ENCODE measurements around the gene SDCBP2. TPM values are rescaled to one million over a fixed set of nuclear protein-coding genes. Genes with fewer than 3 reads are reported as not detected.

SDCBP2 gene, protein sequence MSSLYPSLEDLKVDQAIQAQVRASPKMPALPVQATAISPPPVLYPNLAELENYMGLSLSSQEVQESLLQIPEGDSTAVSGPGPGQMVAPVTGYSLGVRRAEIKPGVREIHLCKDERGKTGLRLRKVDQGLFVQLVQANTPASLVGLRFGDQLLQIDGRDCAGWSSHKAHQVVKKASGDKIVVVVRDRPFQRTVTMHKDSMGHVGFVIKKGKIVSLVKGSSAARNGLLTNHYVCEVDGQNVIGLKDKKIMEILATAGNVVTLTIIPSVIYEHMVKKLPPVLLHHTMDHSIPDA
- total RNA-seq = 1 to 10 TPM; 3.3 to 3.9 TPM

DNA sequence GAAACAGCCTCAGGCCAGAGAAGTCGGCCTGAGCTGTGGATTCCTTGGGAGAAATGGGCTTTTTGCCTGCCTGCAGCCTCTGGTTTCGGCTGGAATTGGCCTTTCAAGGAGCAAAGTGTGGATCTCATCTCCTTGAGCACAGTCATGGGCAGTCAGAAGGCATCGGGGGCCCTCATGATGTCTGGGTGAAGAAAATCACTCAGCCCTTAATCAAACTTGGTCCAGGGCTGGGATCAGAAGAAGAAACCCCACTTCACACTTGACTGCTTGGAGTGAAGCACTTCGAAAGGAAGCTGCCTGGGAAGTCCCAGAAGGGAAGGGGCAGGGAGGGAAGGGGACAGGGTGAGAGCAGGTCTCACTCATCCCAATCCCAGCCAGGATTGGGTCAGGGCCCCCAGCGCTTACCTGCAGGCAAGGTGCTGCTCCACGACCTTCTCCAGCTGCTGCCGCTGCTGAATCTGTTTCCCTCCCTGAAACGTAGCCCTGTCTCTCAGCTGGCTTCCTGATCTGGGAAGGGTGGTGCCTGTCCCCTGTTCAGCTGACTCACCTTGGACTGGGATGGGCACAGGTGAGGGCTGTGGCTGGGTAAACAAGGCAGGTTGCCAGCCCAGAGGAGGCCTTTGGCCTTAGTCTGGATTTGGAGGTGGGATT, at the start of gene SDCBP2:
TSS of gene SDCBP2 (minus strand) at position 460 of the 651 bp plus-strand sequence. CDS start 8,723 bp downstream, outside the sequence.
- Mint-ChIP-seq H3K36me3 (peaks cover 28% of the 10 kb centered on the region), H3K9me3 (no peaks in the 10 kb centered on the region), H3K4me1 (peaks cover 40% of the 10 kb centered on the region), H3K4me3 (no peak within 1 kb of the TSS), H3K27ac (peak within 1 kb of the TSS; percentile 90), H3K27me3 (no peaks in the 10 kb centered on the region)
- no peak for DNase-seq

DNA sequence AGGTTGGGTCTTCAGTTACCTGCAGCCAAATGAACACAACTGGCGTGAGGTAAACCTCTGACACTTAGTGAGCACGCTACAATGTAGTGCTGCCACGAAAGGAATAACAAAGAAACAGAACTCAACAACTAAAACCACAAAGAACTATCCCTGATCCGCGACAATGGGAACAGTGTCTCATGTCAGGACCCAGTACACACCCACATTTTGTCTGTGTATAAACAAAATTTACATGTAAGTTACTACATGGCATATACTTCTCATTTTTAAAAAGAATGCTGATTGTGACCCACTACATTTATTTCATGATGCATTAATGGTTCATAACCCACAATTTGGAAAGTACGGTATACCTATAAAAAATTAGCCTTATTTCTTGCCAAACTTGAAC, 49.8 kb upstream of the SDCBP2 start:
- peaks cover 86% of the 10 kb centered on the region for H3K4me1 Mint-ChIP-seq
- H3K27ac Mint-ChIP-seq = no peak overlapping the region
- H3K9me3 Mint-ChIP-seq = no peaks in the 10 kb centered on the region
- H3K4me3 Mint-ChIP-seq = no peak overlapping the region
- peaks cover 43% of the 10 kb centered on the region for H3K36me3 Mint-ChIP-seq
- no peak for DNase-seq
- no peaks in the 10 kb centered on the region for H3K27me3 Mint-ChIP-seq

DNA sequence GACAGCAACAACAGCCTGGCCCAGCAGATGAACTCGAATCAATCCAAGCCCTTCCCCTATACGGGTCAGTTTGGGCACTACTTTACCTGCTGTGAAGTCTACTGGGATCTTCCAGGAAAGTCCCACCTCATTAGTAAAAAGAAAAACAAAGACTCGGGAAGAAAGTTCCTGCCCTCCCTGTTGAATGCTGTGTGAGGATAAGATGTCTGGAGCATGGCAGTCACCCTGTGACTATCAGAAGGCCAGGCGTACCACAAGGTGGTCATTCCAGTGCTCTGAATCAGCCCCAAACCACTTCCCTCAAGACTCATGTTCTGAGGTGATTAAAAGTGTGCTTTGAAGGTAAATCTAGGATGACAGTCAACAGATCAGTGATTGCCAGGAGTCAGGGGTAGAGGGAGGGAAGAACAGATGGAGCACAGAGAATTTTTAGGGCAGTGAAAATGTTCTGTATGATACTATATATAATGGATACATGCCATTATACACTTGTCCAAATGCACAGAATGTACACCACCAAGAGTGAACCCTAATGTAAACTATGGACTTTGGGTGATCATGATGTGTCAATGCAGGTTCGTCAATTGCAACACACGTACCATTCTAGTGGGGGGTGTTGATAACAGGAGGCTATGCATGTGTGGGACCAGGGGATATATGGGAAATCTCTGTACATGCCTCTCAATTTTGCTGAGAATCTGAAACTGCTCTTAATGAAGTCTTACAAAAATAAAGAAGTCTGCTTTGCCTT, 49.2 kb upstream of the SDCBP2 start:
- Mint-ChIP-seq H3K36me3 (peaks cover 47% of the 10 kb centered on the region), H3K4me1 (peaks cover 86% of the 10 kb centered on the region), H3K4me3 (no peak overlapping the region), H3K9me3 (no peaks in the 10 kb centered on the region), H3K27ac (peak overlapping the region; percentile 84), H3K27me3 (no peaks in the 10 kb centered on the region)
- no peak for DNase-seq

DNA sequence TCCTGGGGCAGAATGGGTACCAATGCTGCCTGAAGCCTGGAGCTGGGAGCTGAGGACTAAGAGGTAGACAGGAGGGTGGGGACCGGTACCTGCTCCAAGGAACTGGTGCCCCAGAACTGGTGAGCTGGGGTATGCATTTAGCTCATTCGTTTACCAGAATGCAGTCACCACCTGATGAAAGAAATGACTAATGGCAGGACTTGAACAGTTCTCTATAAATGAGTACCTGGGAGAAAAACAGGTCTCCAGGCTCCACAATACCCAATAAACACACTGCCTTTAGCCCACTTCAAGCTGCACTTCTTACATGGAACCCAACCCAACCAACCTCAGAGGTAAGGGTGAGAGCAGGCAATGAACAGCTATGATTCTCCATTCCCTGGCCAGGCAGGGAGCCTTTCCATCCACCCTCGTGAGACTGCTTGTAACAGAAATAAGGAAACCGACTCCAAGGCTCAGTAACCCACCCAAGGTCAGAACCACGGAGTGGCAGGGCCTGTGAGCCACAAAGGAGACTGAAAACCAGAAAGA, 48.5 kb upstream of the SDCBP2 start:
- peak overlapping the region; percentile 84 for H3K27ac Mint-ChIP-seq
- H3K4me1 Mint-ChIP-seq = peaks cover 83% of the 10 kb centered on the region
- H3K27me3 Mint-ChIP-seq = no peaks in the 10 kb centered on the region
- peaks cover 45% of the 10 kb centered on the region for H3K36me3 Mint-ChIP-seq
- DNase-seq = no peak
- no peaks in the 10 kb centered on the region for H3K9me3 Mint-ChIP-seq
- H3K4me3 Mint-ChIP-seq = no peak overlapping the region

DNA sequence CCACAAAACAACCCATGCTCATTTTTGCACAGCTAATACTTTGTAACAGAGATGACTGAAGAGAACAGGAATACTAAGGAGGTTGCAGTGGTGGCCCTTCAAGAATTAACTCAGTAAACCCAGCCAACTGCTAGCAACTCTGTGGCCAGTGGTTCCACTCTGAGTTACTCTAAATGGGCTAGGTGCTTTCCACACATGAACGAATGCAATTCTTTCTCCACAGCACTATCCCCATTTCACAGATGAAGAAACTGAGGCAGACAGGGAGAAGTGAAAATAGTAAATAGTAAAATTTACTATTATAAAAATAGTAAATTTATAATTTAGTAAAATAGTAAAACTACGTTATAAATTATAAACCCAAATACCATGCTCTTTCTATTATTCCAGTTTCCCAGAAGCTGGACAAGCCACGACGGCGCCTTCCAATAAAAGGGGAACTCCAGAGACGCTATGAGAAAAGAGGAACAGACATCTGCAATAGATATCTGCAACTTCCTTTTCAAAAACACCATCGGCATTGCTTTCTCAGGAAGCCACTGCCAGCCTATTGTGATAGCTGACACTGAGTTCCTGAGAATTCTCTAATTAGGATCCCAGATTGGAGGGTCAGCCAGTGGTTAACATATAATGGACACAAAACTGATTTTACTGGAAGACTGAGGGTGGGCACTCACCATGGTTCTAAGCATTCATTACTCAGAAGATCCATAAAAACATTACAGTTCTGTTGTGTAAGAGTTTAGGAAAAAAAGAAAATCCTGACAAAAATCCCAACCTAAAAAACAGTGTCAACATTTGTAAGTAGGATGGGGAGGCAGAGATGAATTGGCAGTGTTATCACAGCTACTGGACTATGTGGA, 47.7 kb upstream of the SDCBP2 start:
- no peak overlapping the region for H3K4me3 Mint-ChIP-seq
- H3K9me3 Mint-ChIP-seq = no peaks in the 10 kb centered on the region
- no peak for DNase-seq
- H3K27ac Mint-ChIP-seq = peak overlapping the region; percentile 84
- no peaks in the 10 kb centered on the region for H3K27me3 Mint-ChIP-seq
- peaks cover 49% of the 10 kb centered on the region for H3K36me3 Mint-ChIP-seq
- H3K4me1 Mint-ChIP-seq = peaks cover 83% of the 10 kb centered on the region

DNA sequence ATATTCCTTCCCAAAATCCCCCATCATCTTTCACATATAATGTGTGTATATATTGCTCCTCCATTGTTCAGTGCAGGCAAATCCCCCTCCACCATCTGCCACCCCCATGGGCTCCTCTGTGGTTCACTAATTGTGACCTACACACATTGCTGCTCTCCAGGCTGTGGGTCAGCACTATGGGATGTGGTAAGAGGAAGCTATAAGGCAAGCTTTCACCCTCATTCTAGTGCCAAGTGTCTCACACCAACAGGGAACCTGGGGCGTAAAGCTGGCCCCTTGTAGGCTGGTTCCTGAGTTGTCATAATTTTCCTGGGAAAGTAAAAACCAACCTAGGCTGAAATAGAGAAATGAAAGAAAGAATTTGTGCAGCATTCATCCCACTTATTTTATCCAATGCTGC, 47.1 kb upstream of the SDCBP2 start:
- H3K9me3 Mint-ChIP-seq = no peaks in the 10 kb centered on the region

DNA sequence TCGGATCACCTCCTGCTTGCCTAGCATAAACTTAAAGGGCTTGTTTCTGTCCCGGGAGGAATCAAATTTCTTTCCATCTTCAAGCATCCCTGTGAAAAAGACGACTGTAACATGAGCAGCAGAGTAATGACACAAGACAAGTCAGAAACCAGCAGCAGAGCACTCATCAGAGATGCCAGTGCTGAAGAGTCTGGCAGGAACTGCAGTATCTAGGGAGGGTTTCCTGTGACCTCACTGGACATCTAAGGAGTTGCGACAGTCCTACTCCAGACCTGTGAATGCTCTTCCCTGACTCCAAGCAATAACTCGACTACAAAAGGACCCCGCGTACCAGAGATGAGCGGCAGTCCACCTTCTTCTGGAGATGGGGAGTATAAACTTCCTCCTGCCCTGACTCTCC, 46.6 kb upstream of the SDCBP2 start:
- H3K36me3 Mint-ChIP-seq = peaks cover 53% of the 10 kb centered on the region
- H3K4me3 Mint-ChIP-seq = no peak overlapping the region
- peaks cover 78% of the 10 kb centered on the region for H3K4me1 Mint-ChIP-seq
- no peak for DNase-seq
- H3K27me3 Mint-ChIP-seq = no peaks in the 10 kb centered on the region
- H3K27ac Mint-ChIP-seq = peak overlapping the region; percentile 9
- H3K9me3 Mint-ChIP-seq = no peaks in the 10 kb centered on the region

More for the DNA sequence above, 47.1 kb upstream of the SDCBP2 start:
- peaks cover 81% of the 10 kb centered on the region for H3K4me1 Mint-ChIP-seq
- H3K27ac Mint-ChIP-seq = peak overlapping the region; percentile 17
- H3K4me3 Mint-ChIP-seq = no peak overlapping the region
- peaks cover 53% of the 10 kb centered on the region for H3K36me3 Mint-ChIP-seq
- DNase-seq = no peak
- H3K27me3 Mint-ChIP-seq = no peaks in the 10 kb centered on the region

DNA sequence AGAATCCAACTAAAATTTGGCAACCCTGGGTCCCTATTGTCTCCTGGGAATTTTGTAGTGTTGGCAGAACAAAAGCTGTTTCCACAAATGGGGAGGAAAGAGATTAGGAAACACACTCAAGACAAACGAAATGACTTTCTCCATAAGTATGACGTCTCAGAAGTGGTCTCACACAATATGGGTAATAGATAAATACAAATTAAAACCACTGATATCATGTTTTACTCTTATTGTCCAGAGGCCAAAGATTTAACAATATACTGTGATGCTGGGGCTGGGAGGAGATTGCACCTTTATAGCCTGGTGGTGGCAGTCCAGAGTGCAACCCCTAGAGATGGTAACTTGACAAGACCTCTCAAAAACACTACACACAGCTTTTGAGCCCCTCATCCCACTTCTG, 45.3 kb upstream of the SDCBP2 start:
- H3K4me3 Mint-ChIP-seq = no peak overlapping the region
- no peaks in the 10 kb centered on the region for H3K9me3 Mint-ChIP-seq
- H3K36me3 Mint-ChIP-seq = peaks cover 53% of the 10 kb centered on the region
- DNase-seq = no peak
- H3K27ac Mint-ChIP-seq = no peak overlapping the region
- no peaks in the 10 kb centered on the region for H3K27me3 Mint-ChIP-seq
- peaks cover 69% of the 10 kb centered on the region for H3K4me1 Mint-ChIP-seq

DNA sequence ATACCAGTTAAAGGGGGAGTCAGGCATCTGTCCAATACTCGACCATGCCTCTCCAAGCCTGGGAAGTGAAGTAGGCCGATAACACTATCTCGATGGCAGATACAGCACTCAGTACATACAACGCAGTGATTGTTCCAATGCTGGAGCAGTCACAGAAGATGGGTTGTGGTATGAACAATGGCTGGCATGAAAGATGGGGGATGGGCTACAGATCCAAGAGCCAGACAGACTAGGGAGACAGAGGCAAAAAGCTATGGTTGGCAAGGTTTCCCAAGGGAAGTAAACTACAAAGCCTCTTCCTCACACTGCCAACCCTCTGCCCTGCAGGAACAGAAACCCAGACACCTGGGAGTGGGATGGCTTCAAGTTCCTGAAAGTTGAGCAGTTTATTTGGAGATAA, 44.7 kb upstream of the SDCBP2 start:
- H3K4me1 Mint-ChIP-seq = peaks cover 63% of the 10 kb centered on the region
- H3K9me3 Mint-ChIP-seq = no peaks in the 10 kb centered on the region
- H3K4me3 Mint-ChIP-seq = no peak overlapping the region
- H3K27me3 Mint-ChIP-seq = no peaks in the 10 kb centered on the region
- peaks cover 52% of the 10 kb centered on the region for H3K36me3 Mint-ChIP-seq
- DNase-seq = no peak
- peak overlapping the region; percentile 1 for H3K27ac Mint-ChIP-seq

DNA sequence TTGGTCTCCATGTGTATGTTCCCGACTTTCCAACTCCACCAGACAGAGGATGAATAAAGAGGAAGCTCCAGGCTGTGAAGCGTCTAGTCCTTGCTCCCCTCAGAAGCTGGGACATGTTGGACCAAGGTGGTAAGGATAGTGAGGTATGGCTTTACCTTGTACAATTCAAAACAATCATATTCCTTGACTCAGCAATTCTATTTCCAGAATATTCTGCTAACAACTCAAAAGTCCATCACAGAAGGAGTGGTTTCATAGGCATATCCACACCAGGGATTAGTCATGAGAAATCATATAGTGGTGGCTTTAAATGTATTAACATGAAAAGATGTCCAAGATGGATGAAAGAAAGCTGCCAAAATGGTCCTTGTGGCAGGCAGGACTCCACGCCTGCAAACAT, 44.1 kb upstream of the SDCBP2 start:
- no peak overlapping the region for H3K4me3 Mint-ChIP-seq
- no peak overlapping the region for H3K27ac Mint-ChIP-seq
- no peak for DNase-seq
- H3K4me1 Mint-ChIP-seq = peaks cover 59% of the 10 kb centered on the region
- H3K27me3 Mint-ChIP-seq = no peaks in the 10 kb centered on the region
- no peaks in the 10 kb centered on the region for H3K9me3 Mint-ChIP-seq
- H3K36me3 Mint-ChIP-seq = peaks cover 56% of the 10 kb centered on the region

DNA sequence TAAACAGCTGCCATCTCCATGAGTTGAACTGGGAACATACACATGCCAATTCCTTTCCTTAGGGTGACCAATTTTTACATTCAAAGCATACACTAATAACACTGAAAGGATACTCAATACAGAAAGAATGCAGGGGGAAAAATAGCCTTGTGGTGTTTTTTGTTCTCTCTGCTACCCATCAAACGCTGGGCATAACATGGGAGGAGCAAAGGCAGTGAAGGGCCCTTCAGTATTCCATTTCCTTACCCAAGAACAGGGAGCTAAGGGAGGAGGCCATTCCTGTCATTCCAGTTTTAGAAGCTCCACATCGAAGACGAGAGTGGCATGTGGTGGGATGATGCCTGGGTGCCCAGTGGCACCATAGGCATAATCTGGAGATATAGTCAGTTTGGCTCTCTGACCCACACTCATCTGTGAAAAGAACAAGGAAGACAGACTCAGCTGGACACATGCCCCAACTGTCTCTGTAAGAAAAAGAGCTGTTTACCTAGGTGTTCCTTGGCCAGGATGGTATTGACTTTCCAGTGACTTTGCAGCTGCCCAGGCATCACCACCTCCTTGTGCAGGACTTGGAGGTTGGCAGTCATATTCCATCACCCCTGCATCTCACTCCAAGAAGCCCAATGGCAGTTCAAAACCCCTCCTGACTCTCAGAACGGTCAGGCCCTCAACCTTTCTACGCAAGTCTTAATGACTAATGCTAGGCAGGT, 43.0 kb upstream of the SDCBP2 start:
- H3K4me1 Mint-ChIP-seq = peaks cover 52% of the 10 kb centered on the region
- peaks cover 57% of the 10 kb centered on the region for H3K36me3 Mint-ChIP-seq
- peak overlapping the region; percentile 65 for H3K27ac Mint-ChIP-seq
- no peak for DNase-seq
- H3K27me3 Mint-ChIP-seq = no peaks in the 10 kb centered on the region
- H3K9me3 Mint-ChIP-seq = no peaks in the 10 kb centered on the region
- H3K4me3 Mint-ChIP-seq = no peak overlapping the region

DNA sequence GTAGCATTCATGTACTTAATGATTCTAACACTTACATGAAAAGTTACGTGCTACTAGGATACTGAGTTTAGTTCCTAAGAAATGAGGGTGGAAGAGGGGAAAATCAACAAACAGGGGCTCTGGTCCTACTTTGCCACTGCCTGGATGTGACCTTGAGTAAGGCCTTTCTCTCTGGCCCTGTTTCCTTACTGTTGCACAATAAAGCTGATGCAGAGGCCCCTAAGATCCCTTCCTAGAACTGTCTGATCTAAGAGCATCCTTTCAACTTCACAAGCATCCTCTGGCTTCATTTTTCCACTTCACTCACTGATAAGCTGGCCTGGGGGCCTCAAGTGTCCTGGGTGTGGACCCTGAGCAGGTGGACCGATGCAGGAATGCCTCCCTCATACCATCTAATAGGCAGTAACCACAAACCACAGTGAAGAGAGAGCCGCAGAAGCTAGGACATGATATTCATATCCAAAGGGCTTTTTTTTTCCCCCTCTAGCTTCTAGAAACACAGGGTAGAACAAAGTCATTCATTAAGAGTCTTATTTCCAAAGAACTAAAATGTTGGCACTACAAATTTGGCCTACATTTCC, 42.4 kb upstream of the SDCBP2 start:
- Mint-ChIP-seq H3K9me3 (no peaks in the 10 kb centered on the region), H3K4me3 (no peak overlapping the region), H3K27me3 (no peaks in the 10 kb centered on the region), H3K27ac (peak overlapping the region; percentile 31), H3K36me3 (peaks cover 57% of the 10 kb centered on the region), H3K4me1 (peaks cover 49% of the 10 kb centered on the region)
- DNase-seq = no peak

DNA sequence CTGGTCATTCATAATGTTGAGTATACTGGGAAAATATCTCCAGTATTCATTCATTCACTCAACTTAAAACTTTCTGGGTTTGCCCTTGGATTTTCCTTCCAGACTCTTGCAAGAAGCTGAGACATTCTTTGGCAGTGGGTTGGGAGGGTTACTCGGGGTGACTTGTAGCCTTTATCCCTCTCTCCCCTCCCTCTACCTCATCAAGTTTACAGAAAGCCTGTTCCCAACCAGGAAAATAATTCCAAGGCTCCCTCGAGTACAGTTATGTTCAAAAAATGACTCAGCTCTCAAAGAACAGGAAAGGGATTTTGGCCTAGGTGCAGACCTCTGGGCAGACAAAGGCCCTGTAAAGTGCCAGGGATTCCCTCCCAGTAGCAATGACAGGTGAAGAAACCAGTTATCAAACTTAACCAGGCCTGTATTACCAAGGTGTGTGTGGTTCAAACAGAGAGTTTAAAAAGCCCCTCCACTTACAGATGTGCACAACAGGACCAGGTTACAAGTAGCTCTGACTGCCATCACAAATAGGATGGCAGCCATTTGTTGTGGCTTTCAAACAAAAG, 41.7 kb upstream of the SDCBP2 start:
- Mint-ChIP-seq H3K27ac (peak overlapping the region; percentile 31), H3K4me3 (no peak overlapping the region), H3K27me3 (no peaks in the 10 kb centered on the region), H3K9me3 (peaks cover 1% of the 10 kb centered on the region), H3K36me3 (peaks cover 58% of the 10 kb centered on the region), H3K4me1 (peaks cover 43% of the 10 kb centered on the region)
- no peak for DNase-seq
